IPS-NIHi7 (cell line): Measurements from ENCODE around the gene MSANTD1.

Experiments
- DNase-seq: peaks from one replicate; pipeline ENCODE4 v3.0.0; 2012; ENCODE audit warnings: mixed read lengths; ENCODE audit errors: extremely low spot score

The MSANTD1 gene

GRCh38 chr4:3215733-3216132 is 33.2 kb upstream of the MSANTD1 start:
- no peak for DNase-seq

- no peak for DNase-seq
Observed at GRCh38 chr4:3217266-3217665, 31.7 kb upstream of the MSANTD1 start.

GRCh38 chr4:3217771-3218170 is 31.2 kb upstream of the MSANTD1 start:
- no peak for DNase-seq

- DNase-seq: no peak
Observed at GRCh38 chr4:3218824-3219760, 29.9 kb upstream of the MSANTD1 start.

- no peak for DNase-seq
Observed at GRCh38 chr4:3219761-3220475, 29.0 kb upstream of the MSANTD1 start.

GRCh38 chr4:3220476-3221183 is 28.3 kb upstream of the MSANTD1 start:
- DNase-seq: no peak

GRCh38 chr4:3221184-3221494 is 27.8 kb upstream of the MSANTD1 start:
- no peak for DNase-seq

- no peak for DNase-seq
Observed at GRCh38 chr4:3221996-3222395, 27.0 kb upstream of the MSANTD1 start.

GRCh38 chr4:3223346-3223745 is 25.6 kb upstream of the MSANTD1 start:
- no peak for DNase-seq

GRCh38 chr4:3223956-3224748 is 24.8 kb upstream of the MSANTD1 start:
- DNase-seq: no peak

- DNase-seq: no peak
Observed at GRCh38 chr4:3225071-3225850, 23.7 kb upstream of the MSANTD1 start.

- no peak for DNase-seq
Observed at GRCh38 chr4:3225936-3226335, 23.0 kb upstream of the MSANTD1 start.

GRCh38 chr4:3226467-3226866 is 22.5 kb upstream of the MSANTD1 start:
- DNase-seq: no peak

- DNase-seq: no peak
Observed at GRCh38 chr4:3226944-3227343, 22.0 kb upstream of the MSANTD1 start.

GRCh38 chr4:3227878-3228675 is 20.9 kb upstream of the MSANTD1 start:
- no peak for DNase-seq

- DNase-seq: no peak
Observed at GRCh38 chr4:3228881-3229280, 20.1 kb upstream of the MSANTD1 start.

GRCh38 chr4:3229328-3229727 is 19.6 kb upstream of the MSANTD1 start:
- no peak for DNase-seq

- no peak for DNase-seq
Observed at GRCh38 chr4:3229964-3230363, 19.0 kb upstream of the MSANTD1 start.

GRCh38 chr4:3231471-3231870 is 17.5 kb upstream of the MSANTD1 start:
- DNase-seq: no peak

GRCh38 chr4:3232001-3232400 is 17.0 kb upstream of the MSANTD1 start:
- no peak for DNase-seq
